Adrenal gland (tissue), 5 donors: ENCODE data around the gene CUX1.

Source experiments
- CTCF ChIP-seq, 6 experiments: fragments of 450-650 bp in 4 of 6; fragments of 200-600 bp in 2 of 6; sonication (generic) in 1 of 6; IDR thresholded peaks; 1 replicate in 5 of 6; 2 replicates in 1 of 6; pipeline versions ENCODE4 v1.5.1 to v1.8.0; 2016 to 2021; ENCODE audit warnings: antibody characterized with exemption in 6 of 6, mild to moderate bottlenecking in 2 of 6, moderate library complexity in 1 of 6
- POLR2A ChIP-seq, 2 donors: fragments of 450-650 bp; IDR thresholded peaks; one replicate each; pipeline ENCODE4 v1.6.1; 2017; ENCODE audit warnings: antibody characterized with exemption in 2 of 2, mild to moderate bottlenecking in 2 of 2, moderate library complexity in 1 of 2
- donor health status: DM: no; HTN: no; CAD: no.

- no peak for TF ChIP-seq CTCF (IDR thresholded peaks at IDR 0.05)
- TF ChIP-seq POLR2A (IDR thresholded peaks at IDR 0.05), result no peak
These were observed 438.5 kb downstream of the CUX1 start for GRCh38 chr7:102255916-102256315.
